ENCODE measurements around the gene SH3BP5.
A peak's percentile ranks its signal among the peaks of the same experiment; 100 is the strongest.

The SH3BP5 gene

GRCh38 chr3:15273227-15273626 is 59.2 kb downstream of the SH3BP5 start:
- DNase-seq = no peak

- no peak for DNase-seq
Observed at GRCh38 chr3:15272426-15273196, 59.8 kb downstream of the SH3BP5 start.

GRCh38 chr3:15271785-15272381 is 60.5 kb downstream of the SH3BP5 start:
- DNase-seq = peak in 1 of 14 donors; percentile 39

GRCh38 chr3:15271030-15271429 is 61.4 kb downstream of the SH3BP5 start:
- DNase-seq = no peak

GRCh38 chr3:15269091-15269989 is 63.0 kb downstream of the SH3BP5 start:
- DNase-seq = peak; percentile 18 to 98 (median 72)

- DNase-seq = peak in 12 of 14 donors; percentile 25 to 78 (median 65)
Observed at GRCh38 chr3:15268033-15268631, 64.3 kb downstream of the SH3BP5 start.

- DNase-seq = no peak
Observed at GRCh38 chr3:15267502-15267901, 64.9 kb downstream of the SH3BP5 start.

- DNase-seq = no peak
Observed at GRCh38 chr3:15266510-15267376, 65.6 kb downstream of the SH3BP5 start.

GRCh38 chr3:15265655-15266509 is 66.5 kb downstream of the SH3BP5 start:
- no peak for DNase-seq

- DNase-seq = no peak
Observed at GRCh38 chr3:15264486-15264885, 67.9 kb downstream of the SH3BP5 start.

GRCh38 chr3:15263926-15264325 is 68.5 kb downstream of the SH3BP5 start:
- DNase-seq = no peak

- no peak for DNase-seq
Observed at GRCh38 chr3:15263120-15263519, 69.3 kb downstream of the SH3BP5 start.

GRCh38 chr3:15262021-15262420 is 70.4 kb downstream of the SH3BP5 start:
- DNase-seq = no peak

- no peak for DNase-seq
Observed at GRCh38 chr3:15261274-15261673, 71.1 kb downstream of the SH3BP5 start.

GRCh38 chr3:15260531-15260930 is 71.9 kb downstream of the SH3BP5 start:
- DNase-seq = no peak

- no peak for DNase-seq
Observed at GRCh38 chr3:15258720-15259119, 73.7 kb downstream of the SH3BP5 start.

- no peak for DNase-seq
Observed at GRCh38 chr3:15256861-15257341, 75.5 kb downstream of the SH3BP5 start.

- no peak for DNase-seq
Observed at GRCh38 chr3:15255215-15255614, 77.2 kb downstream of the SH3BP5 start.

- no peak for DNase-seq
Observed at GRCh38 chr3:15253023-15253697, 79.2 kb downstream of the SH3BP5 start.

- DNase-seq = no peak
Observed at GRCh38 chr3:15246186-15246585, 86.2 kb downstream of the SH3BP5 start.
